GM19043 (cell line): ENCODE measurements around the gene ZCCHC17.

Experiments used
- ATAC-seq: cut with Tn5 transposase; IDR thresholded peaks from one replicate; pipeline ENCODE4 v1.9.1; 2021; ENCODE audit warnings: low read depth; ENCODE audit not compliant: unreplicated experiment

ZCCHC17 gene

GRCh38 chr1:31302709-31303441 is 6.0 kb downstream of the ZCCHC17 start:
- no peak for ATAC-seq

GRCh38 chr1:31306278-31306677 is 9.4 kb downstream of the ZCCHC17 start:
- no peak for ATAC-seq

- ATAC-seq, result no peak
These were observed 11.2 kb downstream of the ZCCHC17 start for GRCh38 chr1:31308036-31308435.

GRCh38 chr1:31310198-31310597 is 13.4 kb downstream of the ZCCHC17 start:
- ATAC-seq, result no peak

GRCh38 chr1:31315902-31316301 is 19.1 kb downstream of the ZCCHC17 start:
- ATAC-seq, result no peak

GRCh38 chr1:31318146-31318545 is 21.3 kb downstream of the ZCCHC17 start:
- ATAC-seq, result no peak

GRCh38 chr1:31324093-31324492 is 27.3 kb downstream of the ZCCHC17 start:
- no peak for ATAC-seq

GRCh38 chr1:31324992-31325391 is 28.2 kb downstream of the ZCCHC17 start:
- no peak for ATAC-seq

GRCh38 chr1:31326461-31326860 is 29.6 kb downstream of the ZCCHC17 start:
- ATAC-seq, result no peak

- no peak for ATAC-seq
These were observed 30.5 kb downstream of the ZCCHC17 start for GRCh38 chr1:31327381-31327780.

GRCh38 chr1:31335007-31335406 is 38.2 kb downstream of the ZCCHC17 start:
- no peak for ATAC-seq

- ATAC-seq, result no peak
These were observed 40.0 kb downstream of the ZCCHC17 start for GRCh38 chr1:31336687-31337467.

- ATAC-seq, result no peak
These were observed 47.7 kb downstream of the ZCCHC17 start for GRCh38 chr1:31344503-31344902.

- ATAC-seq, result no peak
These were observed 48.8 kb downstream of the ZCCHC17 start for GRCh38 chr1:31345635-31346034.

GRCh38 chr1:31346785-31347184 is 50.0 kb downstream of the ZCCHC17 start:
- no peak for ATAC-seq

GRCh38 chr1:31348449-31348848 is 51.6 kb downstream of the ZCCHC17 start:
- no peak for ATAC-seq

GRCh38 chr1:31354283-31354682 is 57.5 kb downstream of the ZCCHC17 start:
- no peak for ATAC-seq

GRCh38 chr1:31356427-31356826 is 59.6 kb downstream of the ZCCHC17 start:
- no peak for ATAC-seq

- no peak for ATAC-seq
These were observed 64.8 kb downstream of the ZCCHC17 start for GRCh38 chr1:31361607-31362006.

- ATAC-seq, result no peak
These were observed 65.2 kb downstream of the ZCCHC17 start for GRCh38 chr1:31362032-31362431.

- no peak for ATAC-seq
These were observed 67.9 kb downstream of the ZCCHC17 start for GRCh38 chr1:31364561-31365250.
